ENCODE measurements around the gene KRTAP22-2.

Gene KRTAP22-2

DNA sequence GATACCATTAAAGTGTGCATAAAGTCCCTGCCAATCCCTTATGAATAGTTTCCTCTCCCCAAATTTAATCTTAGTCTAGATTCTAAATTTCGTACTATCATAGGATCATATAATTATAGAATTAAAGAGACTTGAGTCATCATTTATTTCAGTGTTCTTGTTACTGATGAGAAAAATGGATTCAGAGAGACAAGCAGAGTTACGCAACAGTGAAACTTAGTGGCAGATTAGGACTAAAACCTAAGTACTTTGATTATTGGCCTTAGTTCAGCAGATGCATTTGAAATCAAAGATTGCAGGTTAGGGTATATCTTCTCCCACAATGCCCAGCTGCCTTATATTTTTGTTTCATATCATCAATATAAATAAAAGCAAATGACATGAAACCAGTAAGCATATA, 28.2 kb downstream of the KRTAP22-2 start:
- no peak for FAIRE-seq

GRCh38 chr21:30561264-30561895, 28.8 kb downstream of the KRTAP22-2 start, which contains the start of gene KRTAP19-7:
KRTAP19-7 (minus strand) TSS chr21:30561314; CDS start chr21:30561289, 25 bp downstream.
- TF ChIP-seq POLR2AphosphoS5 (IDR thresholded peaks at IDR 0.05; ENCODE audit: low read depth, low read length) (no peak), TAF1 (IDR thresholded peaks at IDR 0.05; ENCODE audit: borderline replicate concordance, low read depth, low read length) (no peak), POLR2A (IDR thresholded peaks at IDR 0.05; ENCODE audit: low read depth, low read length) (no peak)
- FAIRE-seq: no peak
- no peak for DNase-seq (ENCODE audit: insufficient read length)

More for the DNA sequence above, 28.2 kb downstream of the KRTAP22-2 start:
- no peak for DNase-seq (ENCODE audit: insufficient read length)
- TF ChIP-seq POLR2AphosphoS5 (IDR thresholded peaks at IDR 0.05; ENCODE audit: low read depth, low read length) (no peak), TAF1 (IDR thresholded peaks at IDR 0.05; ENCODE audit: borderline replicate concordance, low read depth, low read length) (no peak), POLR2A (IDR thresholded peaks at IDR 0.05; ENCODE audit: low read depth, low read length) (no peak)

DNA sequence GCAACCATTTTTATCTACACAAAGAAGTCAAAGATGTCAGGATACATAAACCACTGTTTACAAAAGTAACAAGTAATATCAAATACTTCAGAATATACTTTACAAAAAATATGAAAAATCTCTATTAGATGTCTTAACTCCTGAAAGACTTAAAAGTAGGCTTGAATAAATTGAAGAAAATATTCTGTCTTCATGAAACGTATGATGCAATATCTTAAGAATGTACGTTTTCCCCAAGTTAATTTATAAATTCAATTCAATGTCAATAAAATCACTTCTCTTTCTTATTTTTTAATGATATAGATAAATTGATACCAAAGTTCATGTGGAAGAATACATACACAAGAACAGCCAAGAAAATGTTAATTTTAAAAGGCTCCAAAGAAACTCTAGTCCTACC, 35.1 kb downstream of the KRTAP22-2 start:
- no peak for FAIRE-seq
- no peak for TF ChIP-seq POLR2AphosphoS5 (IDR thresholded peaks at IDR 0.05; ENCODE audit: low read depth, low read length)
- no peak for TF ChIP-seq TAF1 (IDR thresholded peaks at IDR 0.05; ENCODE audit: borderline replicate concordance, low read depth, low read length)
- no peak for TF ChIP-seq POLR2A (IDR thresholded peaks at IDR 0.05; ENCODE audit: low read depth, low read length)
- no peak for DNase-seq (ENCODE audit: insufficient read length)

- FAIRE-seq (no peak), DNase-seq (ENCODE audit: insufficient read length) (no peak)
- no peak for TF ChIP-seq POLR2A (IDR thresholded peaks at IDR 0.05; ENCODE audit: low read depth, low read length)
- TF ChIP-seq POLR2AphosphoS5 (IDR thresholded peaks at IDR 0.05; ENCODE audit: low read depth, low read length): no peak
- TF ChIP-seq TAF1 (IDR thresholded peaks at IDR 0.05; ENCODE audit: borderline replicate concordance, low read depth, low read length): no peak
These were observed 37.4 kb downstream of the KRTAP22-2 start for GRCh38 chr21:30552782-30553181.

- FAIRE-seq (no peak), DNase-seq (ENCODE audit: insufficient read length) (no peak)
- TF ChIP-seq TAF1 (IDR thresholded peaks at IDR 0.05; ENCODE audit: borderline replicate concordance, low read depth, low read length) (no peak), POLR2AphosphoS5 (IDR thresholded peaks at IDR 0.05; ENCODE audit: low read depth, low read length) (no peak), POLR2A (IDR thresholded peaks at IDR 0.05; ENCODE audit: low read depth, low read length) (no peak)
These were observed 48.4 kb downstream of the KRTAP22-2 start, which contains the start of gene KRTAP19-6 for GRCh38 chr21:30541764-30542163. KRTAP19-6 (minus strand) TSS chr21:30541864; CDS start chr21:30541833, 31 bp downstream.
